Activated CD8-positive, alpha-beta memory T cell treated with anti-CD3 and anti-CD28 coated beads for 4 hours (primary cell): ENCODE measurements around the gene WRNIP1.

Source experiments
- DNase-seq, 2 donors: peaks; one replicate each; pipeline ENCODE4 v3.0.0-alpha.2; 2020; ENCODE audit warnings: low read depth in 2 of 2

WRNIP1 gene

DNA sequence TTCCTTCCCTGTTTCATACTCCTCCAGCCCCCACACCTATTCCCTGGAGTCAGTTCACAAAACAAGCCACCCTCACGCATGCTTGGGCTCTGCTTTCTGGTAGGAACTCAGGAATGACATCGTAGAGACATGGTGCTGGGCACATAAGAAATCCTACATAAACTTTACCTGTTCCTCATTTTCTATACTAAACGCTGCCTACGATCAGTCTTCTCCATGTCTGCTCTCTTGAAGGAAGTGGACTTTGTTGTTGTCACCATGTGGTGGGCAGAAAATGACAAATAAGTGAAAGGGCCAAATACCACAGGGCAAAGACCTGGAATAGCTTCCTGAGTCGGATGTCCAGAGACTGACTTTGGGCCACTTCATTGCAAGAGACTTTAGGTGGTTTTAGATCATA, 24.6 kb upstream of the WRNIP1 start:
- no peak for DNase-seq

DNA sequence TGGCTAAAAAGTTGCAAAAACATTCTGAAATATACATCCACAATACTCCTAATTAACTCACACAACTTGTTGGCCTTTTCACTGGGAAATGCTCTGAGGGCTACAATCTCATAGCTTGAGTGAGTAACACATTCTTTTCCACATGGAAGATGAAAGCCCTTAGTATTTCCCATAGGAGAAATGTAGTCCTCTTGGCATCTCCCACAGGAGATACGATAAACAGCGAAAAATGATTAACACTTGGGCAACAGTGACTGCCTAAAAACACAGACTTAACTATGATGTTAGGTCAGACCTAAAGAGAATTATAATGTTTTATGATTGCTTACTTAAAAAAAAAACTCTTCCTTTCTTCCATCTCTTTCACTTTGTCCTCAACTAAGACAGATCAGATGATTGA, 23.4 kb upstream of the WRNIP1 start:
- DNase-seq: no peak

DNA sequence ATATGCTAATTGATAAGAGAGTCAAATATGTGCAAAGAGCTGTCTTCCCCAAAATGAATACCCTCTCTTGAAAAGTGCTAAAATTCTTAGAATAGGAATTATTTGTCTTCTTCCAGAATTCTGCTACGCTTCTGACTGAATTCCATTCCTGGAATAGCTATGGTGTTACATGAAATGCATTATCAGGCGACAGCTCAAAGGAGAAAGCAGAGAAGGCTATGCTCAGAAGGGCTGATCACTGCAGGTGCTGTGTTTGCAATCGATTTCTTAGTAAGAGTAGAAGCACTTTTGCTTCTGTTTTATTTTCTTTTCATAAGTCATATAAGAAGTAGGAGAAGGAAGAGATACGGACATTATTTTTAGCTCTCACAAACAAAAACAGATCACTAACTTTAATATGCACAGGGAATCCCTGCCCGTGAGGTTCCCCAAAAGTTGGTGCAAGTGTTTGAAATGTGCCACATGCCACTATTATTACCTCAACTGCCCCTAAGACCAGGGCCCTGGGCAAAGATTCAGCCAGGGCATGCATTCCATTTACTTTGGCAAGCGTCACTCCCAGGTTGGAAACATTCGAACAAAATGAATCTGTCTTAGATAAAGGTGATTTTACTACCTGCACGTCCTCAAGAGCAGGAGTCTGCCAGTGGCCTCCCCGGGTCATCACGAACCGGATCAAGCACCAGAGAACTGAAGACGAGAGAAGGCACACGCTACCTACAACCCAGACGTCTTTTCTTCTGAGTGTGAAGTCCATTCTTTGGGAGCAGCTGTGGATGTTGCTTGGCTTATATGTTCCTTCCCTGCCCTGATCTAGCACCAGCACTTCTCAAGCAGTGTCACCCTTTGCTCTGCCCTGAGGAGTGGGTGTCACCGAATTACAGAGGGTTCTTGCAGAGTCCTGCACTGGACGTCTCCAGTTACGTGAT, 21.6 kb upstream of the WRNIP1 start:
- DNase-seq: no peak

DNA sequence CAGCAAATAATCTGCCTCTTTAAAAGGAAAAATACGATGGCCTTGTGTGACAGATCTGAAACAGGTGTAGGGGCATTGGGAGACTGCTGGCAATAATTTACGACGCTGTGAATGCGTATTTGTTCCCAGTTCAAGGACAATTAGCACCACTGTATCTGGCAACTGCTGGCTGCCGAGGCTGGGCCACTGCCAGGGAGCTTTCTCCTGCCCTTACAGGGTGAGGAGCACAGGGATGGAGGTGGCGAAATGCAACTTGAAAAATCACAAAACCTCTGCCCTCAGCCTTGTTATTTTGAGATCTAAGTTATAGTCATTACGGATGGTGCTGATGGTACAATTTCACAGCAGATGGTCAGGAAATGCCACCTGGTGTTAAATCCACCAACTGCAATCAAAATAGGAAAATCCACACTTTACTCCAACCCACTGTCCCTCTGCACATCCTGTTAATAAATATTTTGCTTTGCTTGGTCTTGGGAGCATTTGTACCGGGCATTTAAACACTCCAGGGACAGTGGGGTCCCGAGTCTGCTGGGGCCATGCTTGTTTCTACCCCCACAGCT, 20.9 kb upstream of the WRNIP1 start:
- DNase-seq: no peak

DNA sequence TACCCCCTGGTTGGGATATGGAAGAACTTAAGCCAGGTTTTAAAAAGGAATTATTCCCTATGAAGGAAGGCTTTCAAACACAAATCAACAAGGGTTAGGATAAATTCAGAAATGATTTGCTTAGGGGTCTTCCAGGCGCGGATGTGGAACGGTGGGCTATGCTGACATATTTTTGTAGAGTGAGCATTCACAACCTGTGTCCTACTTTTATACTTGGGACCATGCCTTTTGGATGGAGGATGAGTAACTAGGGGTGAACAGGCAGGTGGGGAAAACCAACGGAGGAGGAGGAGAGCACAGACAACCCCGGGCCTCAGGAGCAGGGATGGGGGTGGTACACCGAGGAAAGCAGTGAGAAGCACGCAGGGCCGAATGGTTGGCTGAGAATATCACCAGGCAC, 20.4 kb upstream of the WRNIP1 start:
- DNase-seq: no peak

DNA sequence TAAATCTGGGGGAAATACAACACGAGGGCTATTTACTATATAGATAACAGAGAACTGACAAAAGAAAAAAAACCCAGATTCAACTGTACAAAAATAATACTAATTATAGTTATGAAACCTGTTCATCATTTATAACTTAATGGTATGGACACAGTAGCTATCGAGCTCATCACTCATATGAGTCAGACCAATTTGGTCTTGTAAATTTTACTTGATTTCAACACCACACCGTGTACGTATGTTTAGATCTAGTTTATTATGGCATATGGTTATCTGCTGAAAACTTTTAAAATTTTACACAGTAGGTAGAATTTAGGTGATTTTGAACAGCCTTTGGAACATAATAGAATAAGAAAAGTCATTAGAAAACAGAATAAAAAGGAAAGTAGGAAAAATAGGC, 19.9 kb upstream of the WRNIP1 start:
- DNase-seq: no peak

DNA sequence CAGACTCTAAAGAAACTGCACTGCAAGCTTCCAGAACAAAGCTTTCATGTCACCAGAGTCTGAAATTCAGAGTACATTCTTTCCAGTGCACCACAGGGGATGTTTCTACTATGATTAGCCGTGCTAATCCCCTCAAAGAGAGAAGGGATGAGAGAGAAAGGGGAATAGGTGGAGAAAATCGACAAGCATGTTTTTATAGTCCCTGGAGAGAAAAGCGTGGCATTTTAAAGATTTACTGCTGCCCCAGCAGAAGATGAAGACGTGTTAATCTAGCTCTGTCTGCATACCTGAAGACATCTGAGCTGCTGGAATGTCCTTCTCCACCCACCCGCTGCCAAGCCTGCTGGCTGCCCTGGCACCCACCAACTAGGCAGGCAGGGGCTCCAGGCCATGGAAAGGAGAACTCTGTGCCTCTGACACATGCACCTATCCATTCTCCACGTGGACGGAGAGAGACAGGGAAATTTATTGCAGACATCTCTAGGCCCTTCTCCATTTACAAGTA, 18.6 kb upstream of the WRNIP1 start:
- no peak for DNase-seq

DNA sequence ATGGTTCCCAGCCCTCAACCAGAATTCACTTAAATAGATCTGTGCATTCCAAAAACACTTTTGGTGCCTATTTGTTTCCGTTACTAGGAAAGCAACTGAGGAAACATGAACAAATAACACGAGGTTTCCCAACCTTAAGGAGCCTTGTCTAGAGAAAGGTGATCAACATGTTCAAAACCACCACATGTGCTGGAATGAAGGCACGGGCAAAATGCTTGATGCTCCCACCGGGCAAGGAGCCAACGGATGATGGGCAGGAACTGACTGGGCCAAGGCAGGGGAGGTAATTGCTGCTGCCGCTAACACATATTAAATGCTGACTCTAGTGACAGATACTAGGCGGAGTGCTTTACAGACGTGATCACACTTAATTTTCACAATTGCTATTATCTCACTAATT, 17.0 kb upstream of the WRNIP1 start:
- DNase-seq: no peak

DNA sequence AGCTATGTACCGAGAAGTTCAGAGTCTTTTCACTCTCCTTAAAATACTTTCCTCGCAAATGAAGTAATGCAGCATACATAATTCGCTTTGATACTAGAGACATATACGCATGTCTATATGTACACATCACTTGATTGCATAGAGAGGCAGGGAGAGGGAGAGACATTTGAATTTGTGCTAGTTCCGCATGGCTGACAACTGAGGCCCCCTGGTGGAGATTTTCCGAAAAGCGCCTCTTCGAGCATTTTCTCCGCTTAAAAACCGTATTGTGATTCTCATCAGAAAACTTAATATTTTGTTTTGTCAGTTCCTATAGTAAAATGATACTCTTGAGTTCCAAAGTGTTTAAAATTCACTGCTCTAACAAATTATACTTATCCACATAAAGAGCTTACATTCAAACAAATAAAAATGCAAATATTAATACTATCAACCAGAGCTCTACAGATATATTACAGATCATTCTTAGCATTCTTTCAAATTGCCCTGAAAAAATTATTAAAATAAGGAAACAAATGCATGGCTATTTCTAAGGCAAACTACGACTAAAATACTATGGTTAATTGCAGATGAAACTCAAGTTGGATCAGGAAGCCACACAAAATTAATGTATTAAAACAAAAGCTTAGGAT, 15.1 kb upstream of the WRNIP1 start:
- DNase-seq: peak in 1 of 2 donors; percentile 45

DNA sequence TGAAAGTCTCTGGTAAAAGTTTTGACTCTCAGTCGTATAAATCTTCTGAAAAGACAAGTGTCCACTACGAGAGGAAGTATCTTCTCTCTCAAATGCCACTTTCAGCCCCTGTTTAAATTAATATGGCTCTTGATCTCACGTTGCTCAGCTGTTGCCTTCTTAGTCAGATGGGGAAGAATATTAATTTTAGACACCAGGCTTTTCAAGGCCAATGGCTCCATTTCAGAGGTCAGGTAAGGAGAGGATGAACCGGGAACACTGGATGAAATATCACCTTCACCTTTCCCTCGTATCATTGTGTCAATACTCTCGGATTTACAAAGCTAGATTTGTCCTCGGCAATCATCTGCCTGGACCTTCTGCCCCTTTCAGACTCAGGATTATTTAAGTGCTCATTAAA, 14.4 kb upstream of the WRNIP1 start, which contains the start of gene MYLK4:
Gene MYLK4 (minus strand): TSS at position 91 of the 400 bp plus-strand sequence. CDS start 1,628 bp downstream, outside the sequence.
- no peak for DNase-seq

DNA sequence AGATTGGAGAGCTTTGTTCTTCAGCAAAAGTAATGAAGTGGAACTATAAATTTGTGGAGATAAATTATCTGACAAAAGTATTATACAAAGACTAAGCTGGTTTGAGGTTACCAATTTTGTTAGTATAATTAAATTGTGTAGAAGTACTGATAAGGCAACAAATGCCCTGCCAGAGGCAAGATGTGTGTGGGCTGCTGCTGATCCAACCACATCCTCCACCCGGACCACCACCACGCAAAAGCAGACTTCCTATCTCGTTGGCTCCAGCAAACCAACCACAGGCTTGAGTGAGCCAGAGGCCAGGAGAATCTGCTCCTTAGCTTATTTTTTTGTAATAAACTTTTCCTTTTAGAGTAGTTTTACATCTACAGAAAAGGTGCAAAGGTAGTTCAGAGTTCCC, 13.3 kb upstream of the WRNIP1 start:
- DNase-seq: no peak

DNA sequence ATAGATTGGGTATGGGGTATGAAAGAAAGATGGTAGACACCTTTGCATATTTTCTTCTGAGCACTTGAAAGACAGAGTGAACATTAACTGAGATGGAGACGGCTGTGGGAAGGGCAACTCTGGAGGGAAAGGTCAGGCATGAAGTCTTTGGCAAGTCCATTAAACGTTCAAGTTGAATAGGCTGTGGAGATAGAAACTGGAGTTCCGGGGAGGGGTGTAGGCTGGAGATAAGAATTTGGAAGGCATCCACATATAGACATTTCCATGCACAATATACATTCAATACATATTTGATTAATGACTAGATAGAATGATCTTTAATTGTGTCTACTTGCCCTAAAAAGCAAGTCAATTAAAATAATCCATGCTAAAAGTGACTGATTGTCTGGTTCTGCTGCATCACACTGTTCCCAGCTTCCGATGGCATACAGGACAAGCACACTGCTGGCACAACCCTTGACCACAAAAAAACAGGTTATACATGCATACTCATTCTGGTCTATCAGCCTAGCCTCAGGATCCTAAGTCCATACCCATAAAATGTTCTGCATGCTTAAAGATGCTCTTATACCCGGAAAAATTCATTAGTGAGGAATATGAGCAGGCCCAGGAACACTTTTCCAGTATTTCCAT, 12.6 kb upstream of the WRNIP1 start:
- no peak for DNase-seq

DNA sequence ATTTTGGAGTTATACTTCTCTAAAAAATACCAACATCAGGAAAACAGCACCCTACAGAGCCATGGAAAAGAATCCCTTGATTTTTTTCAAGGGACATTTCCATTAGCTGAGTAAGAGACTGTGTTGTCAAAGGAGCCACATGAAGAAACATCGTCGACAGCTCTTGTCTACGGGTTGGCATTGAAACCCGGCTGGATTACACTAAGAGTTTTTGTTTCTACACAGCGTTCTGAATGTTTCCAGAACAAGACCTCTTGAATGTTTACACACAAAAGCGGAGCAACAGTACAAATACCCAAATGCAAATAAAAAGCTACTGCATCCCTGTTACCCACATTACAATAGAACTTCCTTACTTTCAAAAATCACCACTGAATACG, 12.1 kb upstream of the WRNIP1 start:
- no peak for DNase-seq

DNA sequence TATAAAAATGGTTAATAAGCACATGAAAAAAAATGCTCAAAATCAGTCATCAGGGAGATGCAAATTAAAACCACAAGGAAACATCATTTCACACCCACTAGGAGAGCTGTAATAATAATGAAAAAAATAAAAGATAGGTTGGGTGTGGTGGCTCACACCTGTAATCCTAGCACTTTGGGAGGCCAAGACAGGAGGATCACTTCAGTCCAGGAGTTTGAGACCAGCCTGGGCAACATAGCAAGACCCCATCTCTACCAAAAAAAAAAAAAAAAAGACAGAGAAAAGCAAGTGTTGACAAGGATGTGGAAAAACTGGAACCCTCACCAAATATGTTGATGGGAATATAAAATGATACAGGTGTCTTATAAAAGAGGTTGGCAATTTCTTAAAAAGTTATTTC, 11.4 kb upstream of the WRNIP1 start:
- no peak for DNase-seq

DNA sequence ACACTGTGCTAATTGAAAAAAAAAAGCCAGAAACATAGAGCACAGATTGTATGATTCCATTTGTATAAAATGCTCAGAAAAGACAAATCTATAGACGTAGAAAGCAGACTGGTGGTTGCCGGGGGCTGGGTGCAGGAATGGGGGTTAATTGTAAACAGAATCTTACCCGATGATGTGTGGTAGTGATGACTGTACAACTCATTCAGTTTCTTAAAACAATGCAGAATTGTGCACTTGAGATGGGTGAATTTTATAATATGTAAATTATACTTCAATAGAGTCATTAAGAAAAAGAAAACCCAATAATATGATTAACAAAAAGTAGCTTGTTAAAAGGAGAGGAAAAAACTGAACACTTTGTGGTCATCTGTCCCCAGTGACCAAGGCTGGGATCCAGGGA, 10.8 kb upstream of the WRNIP1 start:
- DNase-seq: no peak

DNA sequence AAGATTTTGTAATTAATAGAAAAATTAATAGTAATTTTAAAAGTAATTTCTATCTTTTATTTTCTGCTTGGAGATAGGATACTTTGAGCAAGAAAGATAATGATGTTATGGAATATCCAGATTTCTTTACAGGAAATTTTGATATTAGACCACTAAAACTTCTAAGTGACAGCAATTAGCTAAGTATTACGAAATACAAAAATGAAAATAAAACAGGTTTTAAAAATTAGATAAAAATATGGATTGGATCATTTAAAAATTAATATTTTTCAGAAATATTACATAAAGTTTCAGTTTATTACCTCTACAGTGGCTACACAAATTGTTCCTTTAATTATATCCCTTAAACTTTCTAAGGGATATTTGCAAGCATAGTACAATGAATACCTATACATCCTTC, 10.3 kb upstream of the WRNIP1 start:
- no peak for DNase-seq

DNA sequence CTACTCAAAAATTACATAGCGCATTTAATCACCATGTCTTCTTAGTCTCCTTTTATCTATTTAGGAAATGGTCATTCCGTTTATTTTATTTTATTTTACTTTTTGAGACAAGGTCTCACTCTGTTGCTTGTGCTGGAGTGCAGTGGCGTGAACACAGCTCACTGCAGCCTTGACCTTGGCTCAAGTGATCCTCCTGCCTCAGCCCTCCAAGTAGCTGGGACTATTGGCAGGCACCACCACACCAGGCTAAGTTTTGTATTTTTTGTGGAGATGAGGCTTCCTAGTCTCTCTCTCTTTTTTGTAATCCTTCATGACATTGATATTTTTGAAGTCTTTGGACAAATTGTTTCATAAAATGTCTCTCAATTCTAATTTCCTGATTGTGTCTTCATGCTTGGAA, 9.7 kb upstream of the WRNIP1 start:
- DNase-seq: no peak

DNA sequence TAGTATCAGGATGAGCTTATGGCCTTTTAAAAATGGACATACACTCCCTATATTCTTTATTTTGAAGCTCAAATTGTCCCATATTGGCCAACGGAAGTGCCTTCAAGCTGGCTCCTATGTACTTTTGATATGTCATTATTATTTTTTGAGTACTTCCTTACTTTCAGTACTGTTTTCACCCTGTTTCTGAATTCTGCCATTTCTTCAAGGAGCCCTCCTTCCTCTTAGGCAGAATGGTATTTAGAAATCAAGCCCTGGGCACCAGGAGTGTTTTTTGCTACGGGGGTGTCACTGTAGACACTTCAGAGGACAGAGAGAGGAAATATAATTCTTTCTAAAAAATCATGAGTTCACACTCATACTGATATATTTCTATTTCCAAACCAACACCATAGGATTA, 9.0 kb upstream of the WRNIP1 start:
- no peak for DNase-seq

DNA sequence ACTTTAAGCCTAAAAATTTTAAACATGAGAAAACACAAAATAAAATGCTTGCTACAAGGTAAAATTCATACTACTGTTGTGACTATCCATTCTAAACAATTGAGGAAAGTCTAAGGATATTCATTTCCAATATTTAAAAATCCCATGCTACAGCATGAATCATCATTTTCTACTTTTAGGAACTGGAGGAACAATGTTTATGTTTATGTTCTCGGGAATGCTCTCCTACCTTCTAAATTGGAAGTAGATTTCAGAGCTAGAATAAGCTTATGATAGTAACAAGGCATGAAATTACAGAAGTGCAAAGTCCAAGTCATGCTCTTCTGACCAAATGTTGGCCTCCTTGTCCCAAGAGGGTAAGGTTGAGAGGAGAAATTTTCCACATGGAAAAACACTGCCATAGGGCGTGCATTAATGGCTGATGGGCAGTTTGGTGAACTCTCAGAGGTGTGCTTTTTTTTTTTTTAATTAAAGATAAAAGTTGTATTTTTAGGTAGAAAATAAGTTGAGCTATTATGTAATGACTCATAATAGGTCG, 8.4 kb upstream of the WRNIP1 start:
- no peak for DNase-seq

DNA sequence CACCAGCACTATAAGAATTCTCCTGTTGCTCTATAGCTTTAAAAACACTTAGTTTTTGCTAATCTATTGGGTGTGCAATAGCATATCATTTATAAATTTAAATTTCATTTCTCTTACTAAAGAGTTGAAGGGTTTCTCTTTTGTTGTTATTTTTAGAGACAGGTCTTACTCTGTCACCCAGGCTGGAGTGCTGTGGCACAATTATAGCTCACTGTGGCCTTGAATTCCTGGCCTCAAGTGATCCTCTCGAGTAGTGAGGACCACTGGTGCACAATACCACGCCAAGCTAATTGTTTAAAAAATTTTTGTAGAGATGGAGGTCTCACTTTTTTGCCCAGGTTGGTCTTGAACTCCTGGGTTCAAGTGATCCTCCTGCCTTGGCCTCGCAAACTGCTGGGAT, 6.2 kb upstream of the WRNIP1 start:
- no peak for DNase-seq

DNA sequence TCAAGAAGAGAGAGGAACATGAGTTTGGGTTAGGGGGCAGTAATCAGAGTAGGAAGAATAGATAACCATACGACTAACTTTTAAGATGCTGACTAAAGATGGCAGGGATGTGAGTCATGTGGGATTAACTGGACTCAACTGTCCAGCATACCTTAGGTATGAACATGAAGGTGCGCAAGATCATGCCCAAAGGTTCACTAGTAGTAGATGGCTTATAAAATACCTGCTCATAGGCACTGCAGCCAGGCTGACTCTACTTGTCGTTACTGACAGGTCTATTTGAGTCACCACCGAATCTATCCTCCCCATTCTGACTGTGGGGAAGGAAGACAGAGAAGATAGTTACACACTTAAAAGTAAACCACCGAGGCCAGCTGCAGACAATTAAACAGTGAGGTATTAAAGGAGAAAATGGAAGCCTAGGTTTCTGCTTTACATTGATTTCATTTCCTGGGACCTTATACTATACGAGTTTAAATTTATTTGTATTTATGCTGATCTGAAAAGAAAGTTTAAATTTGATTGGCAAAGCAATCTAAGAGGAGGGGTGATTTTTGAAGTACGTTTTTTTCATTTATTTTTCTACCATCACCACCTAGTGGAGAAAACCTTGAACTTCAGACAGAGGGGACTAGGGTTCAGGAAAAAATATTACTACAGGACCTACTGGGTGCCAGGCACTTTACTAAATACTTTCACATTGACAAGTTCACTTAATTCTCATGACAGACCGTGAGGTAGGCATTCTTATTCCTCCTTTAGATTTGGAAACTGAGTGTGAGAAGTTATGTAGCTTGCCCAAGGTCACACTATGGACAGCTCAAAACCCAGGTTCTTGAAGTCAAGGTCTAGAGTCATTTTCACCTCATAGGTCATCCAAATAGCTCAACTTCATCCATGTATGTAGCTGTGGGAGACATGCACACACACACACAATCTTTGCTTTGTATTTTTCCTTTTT, 4.0 kb upstream of the WRNIP1 start:
- DNase-seq: no peak
